NCI-H146 treated with DMSO at 0.1 percent for 48 hours (cell line): Measurements from ENCODE around the gene PTPRM.

Experiments used
- DNase-seq: peaks from one replicate; lab custom pipeline; 2025; ENCODE audit not compliant: unreplicated experiment; lab: John Stamatoyannopoulos, UW

Gene PTPRM

GRCh38 chr18:7566567-7567473, at the start of gene PTPRM:
PTPRM (plus strand) TSS chr18:7567316; CDS start chr18:7567819, 503 bp downstream.
- DNase-seq, result peak; percentile 21

DNA sequence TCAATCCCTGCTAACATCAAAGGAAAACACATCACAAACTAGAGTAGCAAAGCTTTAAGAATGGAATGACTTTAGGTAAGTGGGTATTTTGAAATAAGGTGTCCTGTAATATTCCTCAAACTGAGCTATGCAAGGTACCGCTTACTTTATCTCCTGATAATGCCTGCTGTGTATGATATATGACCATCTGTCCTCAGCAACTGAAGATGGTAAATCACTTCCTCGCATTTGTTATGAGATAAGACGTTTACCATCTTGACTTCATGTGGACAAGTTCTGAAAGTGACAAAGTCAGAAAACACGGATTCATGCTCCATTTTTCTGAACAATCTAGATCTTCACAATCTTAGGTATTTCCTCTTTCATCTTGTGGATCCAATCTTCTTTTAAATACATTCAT, 49.3 kb upstream of the PTPRM start:
- DNase-seq, result no peak

DNA sequence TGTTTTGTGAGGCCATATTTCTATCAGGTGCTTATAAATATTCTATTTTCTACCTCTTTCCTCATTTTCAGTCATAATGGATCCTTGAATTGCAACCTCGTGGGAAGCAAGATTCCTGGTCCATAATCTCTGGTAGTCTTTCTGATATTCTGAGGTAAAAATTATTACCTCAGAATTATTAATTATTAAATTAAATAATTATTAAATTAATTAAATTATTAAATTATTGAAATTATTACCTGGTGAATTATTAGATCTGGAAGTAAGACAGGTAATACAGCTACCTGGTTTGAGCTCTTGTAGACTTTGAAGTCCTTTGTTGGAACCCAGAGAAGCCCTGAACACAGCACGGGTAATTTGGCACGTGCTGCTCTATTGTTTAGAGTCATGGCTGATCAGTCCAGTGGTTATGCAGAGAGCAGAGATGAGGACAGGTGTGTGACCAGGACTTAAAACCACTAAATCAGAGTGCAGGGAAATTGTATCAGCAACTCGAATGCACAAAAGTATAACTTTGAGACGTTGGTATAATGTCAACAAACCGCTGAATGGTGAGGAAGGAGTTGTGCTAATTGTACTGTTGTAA, 46.8 kb upstream of the PTPRM start:
- DNase-seq, result no peak

GRCh38 chr18:7521226-7521856, 45.8 kb upstream of the PTPRM start:
- no peak for DNase-seq

GRCh38 chr18:7523772-7524171, 43.3 kb upstream of the PTPRM start:
- DNase-seq, result no peak

- DNase-seq, result no peak
These were observed 42.3 kb upstream of the PTPRM start for GRCh38 chr18:7524786-7525185.

- no peak for DNase-seq
These were observed 34.2 kb upstream of the PTPRM start for GRCh38 chr18:7532942-7533341.

DNA sequence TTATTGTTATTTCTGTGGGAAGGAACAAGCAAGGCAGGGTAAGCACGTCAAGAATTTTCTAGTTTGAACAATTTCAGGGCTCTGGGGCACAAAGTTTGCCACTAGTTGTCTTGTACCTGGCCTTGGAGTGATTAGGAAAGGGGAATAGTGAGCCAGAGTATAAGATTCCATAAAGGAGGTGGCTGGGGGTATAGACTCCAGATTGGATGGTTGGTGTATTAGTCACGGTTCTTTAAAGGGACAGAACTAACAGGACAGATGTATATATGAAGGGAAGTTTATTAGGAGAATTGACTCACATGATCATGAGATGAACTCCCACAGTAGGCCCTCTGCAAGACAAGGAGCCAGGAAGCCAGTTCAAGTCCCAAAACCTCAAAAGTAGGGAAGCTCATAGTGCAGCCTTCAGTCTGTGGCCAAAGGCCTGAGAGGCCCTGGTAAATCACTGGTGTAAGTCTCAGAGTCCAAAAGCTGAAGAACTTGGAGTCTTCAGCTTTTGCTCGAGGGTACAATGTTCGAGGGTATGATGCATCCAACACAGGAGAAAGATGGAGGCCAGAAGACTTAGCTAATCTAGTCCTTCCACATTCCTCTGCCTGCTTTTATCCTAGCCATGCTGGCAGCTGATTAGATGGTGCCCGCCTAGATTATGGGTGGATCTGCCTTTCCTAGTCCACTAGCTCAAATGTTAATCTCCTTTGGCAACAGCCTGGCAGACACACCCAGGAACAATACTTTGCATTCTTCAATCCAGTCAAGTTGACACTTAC, 31.5 kb upstream of the PTPRM start:
- DNase-seq, result no peak

GRCh38 chr18:7537145-7537544, 30.0 kb upstream of the PTPRM start:
- no peak for DNase-seq

- DNase-seq, result no peak
These were observed 25.3 kb upstream of the PTPRM start for GRCh38 chr18:7541835-7542234.

DNA sequence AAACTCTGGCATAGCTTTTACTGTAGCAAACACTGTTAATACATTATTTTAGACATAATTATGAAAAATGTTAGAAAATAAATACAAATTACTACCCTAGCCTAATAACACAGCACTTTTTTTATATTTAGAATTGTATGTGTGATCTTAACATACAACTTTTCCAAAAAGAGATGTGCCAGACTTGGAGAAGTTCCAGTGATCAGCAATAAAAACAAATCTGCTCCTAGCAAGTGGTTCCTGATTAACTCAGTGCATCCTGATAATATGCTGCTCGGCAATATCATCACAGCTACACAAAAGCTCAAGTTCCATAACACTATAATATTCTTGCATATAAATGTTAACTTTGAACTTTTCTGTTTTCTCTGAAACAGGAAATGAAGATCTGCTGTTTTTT, 22.4 kb upstream of the PTPRM start:
- DNase-seq, result no peak

- no peak for DNase-seq
These were observed 21.4 kb upstream of the PTPRM start for GRCh38 chr18:7545734-7546133.

DNA sequence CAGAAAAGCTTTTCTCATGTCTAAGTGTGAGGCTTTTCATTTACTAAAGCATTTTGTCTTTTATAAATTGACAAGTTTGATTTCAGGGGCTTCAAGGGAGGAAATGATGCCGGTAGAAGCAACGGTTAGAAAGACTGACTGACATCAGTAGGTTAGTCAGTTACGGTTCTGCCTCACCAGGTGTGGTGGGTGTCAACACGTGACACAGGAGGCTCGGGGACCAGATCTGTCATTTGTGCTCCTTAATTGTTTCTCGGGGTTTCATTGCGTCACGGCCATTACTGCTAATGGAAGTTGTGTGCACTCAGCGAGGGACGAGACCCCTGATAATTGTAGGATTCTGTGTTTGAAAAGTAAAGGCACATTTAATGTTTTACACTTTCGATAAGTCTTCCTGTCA, 18.9 kb upstream of the PTPRM start:
- DNase-seq, result no peak

GRCh38 chr18:7548721-7549120, 18.4 kb upstream of the PTPRM start:
- DNase-seq, result no peak

- no peak for DNase-seq
These were observed 9.1 kb upstream of the PTPRM start for GRCh38 chr18:7557973-7558372.

DNA sequence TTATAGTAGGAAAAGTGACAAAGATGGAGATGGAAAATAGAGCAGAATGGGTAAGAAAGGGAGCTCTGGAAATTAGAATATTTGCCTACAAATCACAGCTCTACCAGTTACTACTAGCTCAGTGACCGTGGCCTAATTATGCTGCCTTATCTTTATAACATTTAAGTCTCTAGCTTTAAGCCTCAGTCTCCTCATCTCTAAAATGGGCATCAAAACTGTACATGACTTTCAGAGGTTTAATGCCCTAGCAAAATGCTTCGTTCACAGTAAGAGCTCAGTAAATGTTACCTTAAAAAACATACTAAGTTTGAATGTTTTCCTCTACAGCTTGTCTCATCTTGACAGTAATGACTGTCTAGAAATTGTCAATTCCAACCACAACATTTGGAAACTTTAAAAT, 8.3 kb upstream of the PTPRM start:
- no peak for DNase-seq

DNA sequence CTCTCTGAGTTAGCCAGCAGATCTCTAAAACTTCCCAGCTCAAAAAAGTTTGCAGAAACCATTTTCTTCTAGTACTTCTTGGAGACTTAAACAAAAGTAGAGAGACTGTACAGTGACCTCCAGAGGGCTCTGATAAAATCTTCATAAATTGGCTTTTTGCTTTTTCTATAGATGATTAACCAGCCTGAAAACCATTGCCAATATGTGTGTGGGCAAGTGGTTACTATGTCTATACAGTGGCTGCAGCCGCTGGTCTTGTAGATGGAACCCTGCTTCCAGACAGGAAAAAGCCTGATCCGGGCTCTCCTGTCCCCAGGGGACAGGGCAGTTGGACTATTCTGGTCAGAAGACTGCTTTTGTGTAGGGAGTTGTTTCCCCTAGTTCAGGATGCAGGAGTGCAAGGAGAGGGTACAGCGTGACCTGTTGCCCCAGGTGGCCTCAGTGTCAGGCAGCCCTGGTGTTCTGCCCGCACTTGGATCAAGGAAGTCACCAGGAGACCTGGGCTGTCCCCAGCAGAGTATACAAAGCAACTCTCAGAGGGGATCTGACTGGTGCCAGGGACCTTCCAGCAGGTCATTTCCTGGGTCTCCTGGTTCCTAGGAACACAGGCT, 7.3 kb upstream of the PTPRM start:
- no peak for DNase-seq

DNA sequence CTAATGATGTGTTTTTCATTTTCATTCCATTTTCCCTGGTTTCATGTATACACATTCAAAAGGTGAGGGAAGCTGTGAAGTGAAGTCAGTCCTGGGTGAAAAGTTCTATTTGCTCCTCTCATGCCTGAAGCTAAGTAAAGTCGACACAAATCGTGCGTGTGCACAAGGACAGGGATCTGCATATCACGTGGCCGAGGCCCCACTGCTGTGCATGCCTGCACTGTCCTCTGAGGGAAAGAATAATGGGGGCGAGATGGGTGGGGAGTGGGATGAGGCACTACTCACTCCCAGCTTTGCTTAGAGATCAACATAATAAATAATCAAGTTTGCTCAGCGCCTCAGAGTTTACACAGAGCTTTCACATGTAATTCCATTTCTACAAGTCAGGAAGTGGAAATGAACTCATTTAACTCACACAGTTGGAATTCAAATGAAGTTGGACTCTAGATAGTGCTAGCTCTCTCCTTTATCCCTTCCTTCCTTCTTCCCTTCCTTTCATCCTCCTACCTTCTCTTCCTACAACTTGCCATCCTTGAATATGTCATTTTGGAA, 5.1 kb upstream of the PTPRM start:
- no peak for DNase-seq

DNA sequence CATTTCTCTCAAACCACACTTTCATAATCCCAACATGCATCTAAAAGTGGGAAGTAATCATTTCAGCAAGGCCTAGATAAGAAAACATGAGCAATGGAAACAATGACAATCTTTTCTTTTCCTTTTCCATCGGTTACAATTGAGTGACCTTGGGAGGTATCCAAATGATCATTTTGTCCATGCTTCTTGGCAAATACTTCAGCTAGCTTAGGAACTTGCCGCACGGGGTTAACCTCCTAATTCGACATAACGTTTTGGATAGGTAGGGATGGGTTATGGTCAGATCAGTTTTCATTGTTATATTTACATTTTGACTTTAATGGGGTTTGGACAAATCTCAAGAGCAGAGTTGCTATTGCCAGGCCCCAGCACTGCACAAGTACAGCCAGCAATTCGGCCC, 4.6 kb upstream of the PTPRM start:
- DNase-seq, result no peak

- DNase-seq, result no peak
These were observed 1.4 kb upstream of the PTPRM start for GRCh38 chr18:7565677-7566076.

- no peak for DNase-seq
These were observed 911 bp upstream of the PTPRM start for GRCh38 chr18:7566244-7566566.
